ENCODE data around the gene SPACA4.

Gene SPACA4

DNA sequence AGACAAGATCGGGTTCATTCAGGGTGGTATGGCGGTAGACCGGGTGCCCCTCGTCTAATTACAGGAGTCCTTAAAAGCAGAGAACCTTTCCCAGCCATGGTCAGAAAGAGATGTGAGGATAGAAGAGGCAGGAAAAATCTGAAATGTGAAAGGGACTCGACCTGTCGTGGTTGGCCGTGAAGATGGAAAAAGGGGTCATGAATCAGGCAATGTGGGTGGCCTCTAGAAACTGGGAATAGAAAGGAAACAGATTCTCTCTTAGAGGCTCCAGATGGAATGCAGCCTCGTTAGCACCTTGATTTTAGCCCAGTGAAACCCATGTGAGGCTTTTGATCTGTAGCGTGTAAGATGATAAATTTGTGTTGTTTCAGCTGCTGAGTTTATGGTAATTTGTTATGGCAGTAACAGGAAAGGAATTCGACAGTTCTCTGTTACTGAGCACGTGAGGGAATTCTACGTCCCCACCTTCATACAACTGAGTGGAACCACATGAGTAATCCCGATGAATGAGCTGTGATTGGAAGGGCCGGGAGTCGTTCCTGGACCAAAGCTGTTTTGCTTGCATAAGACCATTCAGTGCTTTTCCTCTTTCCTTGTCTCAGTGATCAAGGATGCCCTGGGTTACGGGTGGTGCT, 50.4 kb downstream of the SPACA4 start:
- Histone ChIP-seq H3K9me2 (replicated peaks; ENCODE audit: insufficient read depth, low read length) (no peaks in the 10 kb centered on the region), H3K27me3 (replicated peaks; ENCODE audit: insufficient read depth, low read length) (peaks cover 51% of the 10 kb centered on the region), H3K9me3 (replicated peaks; ENCODE audit: insufficient read depth, low read length) (no peaks in the 10 kb centered on the region), H3K27ac (ENCODE audit: low read length) (no peak overlapping the region), H3K9ac (ENCODE audit: low read length) (no peak overlapping the region), H3K36me3 (replicated peaks; ENCODE audit: insufficient read depth, low read length) (no peaks in the 10 kb centered on the region), H3K4me2 (ENCODE audit: low read depth, low read length) (no peak overlapping the region), H4K20me1 (ENCODE audit: insufficient read depth, low read length) (no peaks in the 10 kb centered on the region), H2AFZ (ENCODE audit: low read length) (no peak overlapping the region), H3F3A (ENCODE audit: insufficient read depth, low read length) (no peaks in the 10 kb centered on the region), H3K4me3 (ENCODE audit: low read length) (no peak overlapping the region), H3K79me2 (ENCODE audit: low read length) (no peaks in the 10 kb centered on the region), H3K4me1 (ENCODE audit: low read length) (peaks cover 4% of the 10 kb centered on the region)
- no peak for DNase-seq
- TF ChIP-seq EZH2 (optimal IDR thresholded peaks at IDR 0.05; ENCODE audit: low read depth, low read length) = no peak
- TF ChIP-seq, protein P1, sequence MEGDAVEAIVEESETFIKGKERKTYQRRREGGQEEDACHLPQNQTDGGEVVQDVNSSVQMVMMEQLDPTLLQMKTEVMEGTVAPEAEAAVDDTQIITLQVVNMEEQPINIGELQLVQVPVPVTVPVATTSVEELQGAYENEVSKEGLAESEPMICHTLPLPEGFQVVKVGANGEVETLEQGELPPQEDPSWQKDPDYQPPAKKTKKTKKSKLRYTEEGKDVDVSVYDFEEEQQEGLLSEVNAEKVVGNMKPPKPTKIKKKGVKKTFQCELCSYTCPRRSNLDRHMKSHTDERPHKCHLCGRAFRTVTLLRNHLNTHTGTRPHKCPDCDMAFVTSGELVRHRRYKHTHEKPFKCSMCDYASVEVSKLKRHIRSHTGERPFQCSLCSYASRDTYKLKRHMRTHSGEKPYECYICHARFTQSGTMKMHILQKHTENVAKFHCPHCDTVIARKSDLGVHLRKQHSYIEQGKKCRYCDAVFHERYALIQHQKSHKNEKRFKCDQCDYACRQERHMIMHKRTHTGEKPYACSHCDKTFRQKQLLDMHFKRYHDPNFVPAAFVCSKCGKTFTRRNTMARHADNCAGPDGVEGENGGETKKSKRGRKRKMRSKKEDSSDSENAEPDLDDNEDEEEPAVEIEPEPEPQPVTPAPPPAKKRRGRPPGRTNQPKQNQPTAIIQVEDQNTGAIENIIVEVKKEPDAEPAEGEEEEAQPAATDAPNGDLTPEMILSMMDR (IDR thresholded peaks at IDR 0.05; ENCODE audit: low read length) = no peak
- TF ChIP-seq EZH2phosphoT487 (IDR thresholded peaks at IDR 0.05; ENCODE audit: low read length) = no peak

Measured in MM.1S (cell line).